ENCODE measurements around the gene TSPEAR. TPM values are rescaled to one million over a fixed set of nuclear protein-coding genes. Genes with fewer than 3 reads are reported as not detected.

The TSPEAR gene
- total RNA-seq, 4 donors from 2014 or later, result not detected

- TF ChIP-seq, protein P1, sequence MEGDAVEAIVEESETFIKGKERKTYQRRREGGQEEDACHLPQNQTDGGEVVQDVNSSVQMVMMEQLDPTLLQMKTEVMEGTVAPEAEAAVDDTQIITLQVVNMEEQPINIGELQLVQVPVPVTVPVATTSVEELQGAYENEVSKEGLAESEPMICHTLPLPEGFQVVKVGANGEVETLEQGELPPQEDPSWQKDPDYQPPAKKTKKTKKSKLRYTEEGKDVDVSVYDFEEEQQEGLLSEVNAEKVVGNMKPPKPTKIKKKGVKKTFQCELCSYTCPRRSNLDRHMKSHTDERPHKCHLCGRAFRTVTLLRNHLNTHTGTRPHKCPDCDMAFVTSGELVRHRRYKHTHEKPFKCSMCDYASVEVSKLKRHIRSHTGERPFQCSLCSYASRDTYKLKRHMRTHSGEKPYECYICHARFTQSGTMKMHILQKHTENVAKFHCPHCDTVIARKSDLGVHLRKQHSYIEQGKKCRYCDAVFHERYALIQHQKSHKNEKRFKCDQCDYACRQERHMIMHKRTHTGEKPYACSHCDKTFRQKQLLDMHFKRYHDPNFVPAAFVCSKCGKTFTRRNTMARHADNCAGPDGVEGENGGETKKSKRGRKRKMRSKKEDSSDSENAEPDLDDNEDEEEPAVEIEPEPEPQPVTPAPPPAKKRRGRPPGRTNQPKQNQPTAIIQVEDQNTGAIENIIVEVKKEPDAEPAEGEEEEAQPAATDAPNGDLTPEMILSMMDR (IDR thresholded peaks at IDR 0.05; ENCODE audit: low read depth), result no peak
Measured at GRCh38 chr21:44756423-44757185, 45.2 kb upstream of the TSPEAR start.

DNA sequence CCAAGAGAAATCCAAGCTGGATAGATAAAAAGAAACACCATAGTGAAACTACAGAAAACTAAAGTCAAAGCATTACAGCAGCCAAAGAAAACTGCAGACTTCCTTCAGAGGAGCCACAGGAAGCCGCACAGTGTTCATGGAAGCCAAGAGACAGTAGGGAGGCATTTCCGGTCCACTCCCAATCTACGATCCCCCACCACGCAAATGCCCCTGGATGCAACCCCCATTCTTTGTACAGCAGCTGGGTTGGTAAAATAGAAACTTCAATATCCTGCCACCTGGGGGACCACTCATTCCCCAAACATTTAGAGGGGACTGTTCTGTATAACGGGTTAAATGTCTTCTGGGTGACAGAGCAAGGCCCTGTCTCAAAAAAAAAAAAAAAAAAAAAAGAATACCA is 43.9 kb upstream of the TSPEAR start:
- TF ChIP-seq, protein P1 (IDR thresholded peaks at IDR 0.05; ENCODE audit: low read depth), result no peak

DNA sequence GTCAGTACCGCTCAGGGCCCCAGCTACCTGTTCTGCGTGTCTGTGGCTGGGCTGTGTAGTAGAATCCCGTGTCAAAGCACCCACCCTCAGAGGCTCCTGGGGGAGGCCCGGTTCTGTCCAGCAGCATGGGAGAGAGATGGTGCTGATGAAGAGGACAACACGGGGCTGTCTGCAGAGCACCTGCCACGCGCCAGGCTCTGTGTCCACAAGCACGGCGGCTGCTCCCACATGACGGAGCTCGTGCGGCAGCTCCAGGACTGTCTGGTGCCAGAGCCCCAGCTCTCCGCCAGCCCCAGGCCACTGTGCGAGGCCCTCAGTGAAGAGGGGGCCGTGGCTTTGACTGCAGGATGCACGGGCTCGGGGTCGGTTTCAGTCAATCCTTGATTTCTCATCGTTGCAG is 42.0 kb upstream of the TSPEAR start:
- TF ChIP-seq, protein P1 (IDR thresholded peaks at IDR 0.05; ENCODE audit: low read depth), result no peak

DNA sequence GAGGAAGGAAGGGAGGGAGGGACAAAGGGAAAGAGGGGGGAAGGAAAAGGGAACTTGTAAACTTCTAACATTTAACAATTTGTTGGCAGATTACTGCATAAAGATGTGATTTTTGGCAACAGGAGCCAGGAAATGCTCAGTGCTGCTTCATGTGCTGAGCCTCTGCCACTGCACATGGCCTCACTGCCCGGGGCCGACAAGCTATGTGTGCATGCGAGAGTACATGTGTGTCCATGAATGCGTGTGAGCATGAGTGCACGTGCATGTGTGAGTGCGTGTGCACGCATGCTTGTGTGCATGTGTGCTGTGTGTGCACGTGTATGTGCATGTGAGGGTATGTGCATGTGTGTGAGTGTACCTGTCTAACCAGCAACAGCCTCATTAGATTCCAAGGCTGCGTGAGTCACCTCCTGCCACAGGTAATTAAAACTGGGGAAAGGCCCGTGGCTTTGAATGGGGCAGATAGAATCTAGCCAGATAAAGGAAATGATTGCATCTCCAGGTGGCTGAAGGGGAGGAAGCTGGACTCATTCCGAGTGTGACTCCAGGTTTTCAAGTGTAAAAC is 41.4 kb upstream of the TSPEAR start:
- TF ChIP-seq, protein P1 (IDR thresholded peaks at IDR 0.05; ENCODE audit: low read depth), result no peak

DNA sequence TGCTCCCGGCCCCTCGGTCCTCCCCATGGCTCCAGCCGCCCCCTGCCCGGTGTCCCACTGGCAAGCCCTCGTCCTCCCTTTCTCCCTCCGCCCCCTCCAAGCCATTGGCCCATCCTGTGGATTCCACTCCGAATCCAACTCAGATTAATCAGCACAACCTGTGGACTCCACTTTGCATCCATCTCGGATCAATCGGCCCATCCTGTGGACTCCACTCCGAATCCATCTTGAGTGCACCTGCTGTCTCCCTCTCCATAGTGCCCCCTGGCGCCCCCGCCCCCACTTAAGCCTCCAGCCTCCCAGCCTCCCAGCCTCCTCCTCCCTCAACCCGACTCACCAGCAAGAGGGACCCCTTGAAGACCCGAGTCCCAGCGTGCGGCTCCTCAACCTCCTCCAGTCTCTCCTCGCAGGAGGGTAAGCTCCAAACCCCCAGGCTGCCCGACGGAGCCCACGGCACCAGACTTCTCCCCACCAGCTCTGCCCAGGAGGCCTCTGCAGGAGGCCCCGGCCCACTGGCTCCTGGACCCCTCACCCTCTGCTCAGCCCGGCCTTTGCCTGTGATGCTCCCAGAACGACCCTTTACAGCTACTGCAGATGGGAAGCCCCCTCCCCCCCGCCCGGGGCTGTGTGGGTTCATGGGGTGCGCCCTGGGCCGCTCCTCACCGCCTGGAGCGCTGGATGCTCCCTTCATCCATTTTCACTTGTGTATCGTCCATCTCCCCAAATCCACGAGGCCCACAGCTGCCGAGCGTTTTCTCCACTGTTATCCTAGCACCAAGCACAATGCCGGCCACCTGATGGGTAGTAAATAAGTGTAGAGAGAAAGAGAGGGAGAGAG is 40.6 kb upstream of the TSPEAR start:
- TF ChIP-seq, protein P1 (IDR thresholded peaks at IDR 0.05; ENCODE audit: low read depth), result no peak

DNA sequence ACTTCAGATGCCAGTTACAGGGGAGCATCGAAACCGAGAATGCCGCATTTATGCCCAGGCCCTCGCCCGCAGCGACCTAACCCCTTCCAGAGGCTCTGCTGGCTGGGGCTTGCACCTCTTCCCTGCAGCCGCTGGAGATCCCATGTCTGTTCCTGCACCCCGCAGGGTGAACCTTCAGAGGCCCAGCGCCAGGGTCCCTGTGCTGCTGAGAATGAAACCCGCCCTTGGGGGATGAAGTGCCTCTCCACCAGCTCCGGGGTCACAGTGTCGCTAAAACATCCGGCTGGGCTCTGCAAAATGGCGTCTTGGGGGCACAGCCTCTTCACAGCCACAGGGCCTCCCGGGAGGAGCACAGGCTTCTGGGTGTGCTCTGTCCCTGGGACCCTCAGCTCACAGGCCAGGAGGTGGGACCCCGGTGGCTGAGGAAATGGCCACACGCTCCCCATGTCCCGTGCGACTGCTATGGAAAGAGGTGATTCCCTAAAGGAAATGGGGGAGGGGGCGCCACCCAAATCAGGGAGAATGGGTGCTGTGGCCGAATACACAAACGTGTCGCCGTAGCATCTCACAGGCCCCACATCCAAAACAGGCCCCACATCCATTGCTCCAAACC is 39.9 kb upstream of the TSPEAR start:
- TF ChIP-seq, protein P1 (IDR thresholded peaks at IDR 0.05; ENCODE audit: low read depth), result no peak

GRCh38 chr21:44750675-44751025 is 39.3 kb upstream of the TSPEAR start:
- TF ChIP-seq, protein P1 (IDR thresholded peaks at IDR 0.05; ENCODE audit: low read depth), result no peak

Data from subcutaneous adipose tissue (tissue), 4 donors.